Keratinocyte (primary cell): ENCODE data around the gene SYT1.

Experiments
- EZH2 ChIP-seq: IDR thresholded peaks from one replicate; pipeline ENCODE4 v1.6.1; 2012; ENCODE audit warnings: inconsistent platforms, mild to moderate bottlenecking, low read length, moderate library complexity
- TF ChIP-seq, protein P1 (sequence below), 3 experiments: IDR thresholded peaks in 1 of 3; conservative IDR thresholded peaks in 1 of 3; optimal IDR thresholded peaks in 1 of 3; 2 replicates in 2 of 3; 3 replicates in 1 of 3; pipeline versions ENCODE3 to v1.5.1; 2011; ENCODE audit warnings: low read length in 3 of 3, mild to moderate bottlenecking in 3 of 3, moderate library complexity in 2 of 3, control low read depth in 1 of 3, inconsistent platforms in 1 of 3; ENCODE audit not compliant: insufficient read depth in 2 of 3; ENCODE audit errors: extremely low read depth in 1 of 3

DNA sequence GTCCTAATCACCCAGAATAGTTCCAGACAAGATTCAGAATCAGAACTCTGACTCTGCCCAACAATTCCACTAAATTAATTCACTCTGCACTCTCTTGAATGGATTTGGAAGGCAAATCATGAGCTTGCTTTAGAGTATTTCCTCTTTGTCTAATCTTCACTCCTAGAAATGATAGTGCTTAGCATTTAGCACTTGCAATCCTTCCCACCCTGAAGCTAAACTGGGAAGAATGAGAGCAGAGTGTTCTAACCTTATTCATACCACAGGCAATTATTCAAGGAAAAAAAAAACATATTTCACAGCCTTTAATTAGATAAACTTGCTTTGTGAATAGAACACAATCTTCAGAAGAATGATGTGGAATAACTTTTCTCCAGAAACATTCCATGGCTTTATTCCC is 561.5 kb downstream of the SYT1 start:
- no peak for TF ChIP-seq EZH2
- TF ChIP-seq, protein P1, sequence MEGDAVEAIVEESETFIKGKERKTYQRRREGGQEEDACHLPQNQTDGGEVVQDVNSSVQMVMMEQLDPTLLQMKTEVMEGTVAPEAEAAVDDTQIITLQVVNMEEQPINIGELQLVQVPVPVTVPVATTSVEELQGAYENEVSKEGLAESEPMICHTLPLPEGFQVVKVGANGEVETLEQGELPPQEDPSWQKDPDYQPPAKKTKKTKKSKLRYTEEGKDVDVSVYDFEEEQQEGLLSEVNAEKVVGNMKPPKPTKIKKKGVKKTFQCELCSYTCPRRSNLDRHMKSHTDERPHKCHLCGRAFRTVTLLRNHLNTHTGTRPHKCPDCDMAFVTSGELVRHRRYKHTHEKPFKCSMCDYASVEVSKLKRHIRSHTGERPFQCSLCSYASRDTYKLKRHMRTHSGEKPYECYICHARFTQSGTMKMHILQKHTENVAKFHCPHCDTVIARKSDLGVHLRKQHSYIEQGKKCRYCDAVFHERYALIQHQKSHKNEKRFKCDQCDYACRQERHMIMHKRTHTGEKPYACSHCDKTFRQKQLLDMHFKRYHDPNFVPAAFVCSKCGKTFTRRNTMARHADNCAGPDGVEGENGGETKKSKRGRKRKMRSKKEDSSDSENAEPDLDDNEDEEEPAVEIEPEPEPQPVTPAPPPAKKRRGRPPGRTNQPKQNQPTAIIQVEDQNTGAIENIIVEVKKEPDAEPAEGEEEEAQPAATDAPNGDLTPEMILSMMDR (optimal IDR thresholded peaks at IDR 0.05 in 1 of 3, IDR thresholded peaks at IDR 0.05 in 1 of 3, conservative IDR thresholded peaks at IDR 0.05 in 1 of 3; ENCODE audit: extremely low read depth in 1 of 3, insufficient read depth in 2 of 3, low read length in 3 of 3) = no peak
